Stimulated activated CD4-positive, alpha-beta T cell treated with anti-CD3 and anti-CD28 coated beads, Interleukin-1b, Interleukin-23, amount 100 ng/mL, for 4 hours (primary cell): ENCODE results near the gene B4GALT3.

Source experiments
- DNase-seq, 2 donors: peaks; one replicate each; pipeline ENCODE4 v3.0.0-alpha.2; 2020; ENCODE audit warnings: low read depth in 2 of 2

B4GALT3 gene

GRCh38 chr1:161188381-161188780 lies 11.1 kb upstream of the B4GALT3 start:
- DNase-seq, result no peak

- no peak for DNase-seq
Observed at GRCh38 chr1:161187311-161187710, 10.0 kb upstream of the B4GALT3 start.

GRCh38 chr1:161185732-161186311 lies 8.5 kb upstream of the B4GALT3 start:
- no peak for DNase-seq

GRCh38 chr1:161185282-161185682 lies 8.0 kb upstream of the B4GALT3 start:
- peak; percentile 15 to 43 for DNase-seq

- peak; percentile 36 to 37 for DNase-seq
Observed at GRCh38 chr1:161182214-161182613, 4.9 kb upstream of the B4GALT3 start.

GRCh38 chr1:161180639-161181038 lies 3.3 kb upstream of the B4GALT3 start:
- DNase-seq, result no peak

- no peak for DNase-seq
Observed at GRCh38 chr1:161179698-161180097, 2.4 kb upstream of the B4GALT3 start.

- DNase-seq, result no peak
Observed at GRCh38 chr1:161177936-161178244, 583 bp upstream of the B4GALT3 start.

- DNase-seq, result no peak
Observed at GRCh38 chr1:161176468-161177111, 717 bp downstream of the B4GALT3 start.

- no peak for DNase-seq
Observed at GRCh38 chr1:161175771-161176453, 1.4 kb downstream of the B4GALT3 start.

GRCh38 chr1:161174911-161175310 lies 2.4 kb downstream of the B4GALT3 start:
- no peak for DNase-seq

GRCh38 chr1:161173711-161174110 lies 3.6 kb downstream of the B4GALT3 start:
- DNase-seq, result no peak

GRCh38 chr1:161172776-161173376 lies 4.4 kb downstream of the B4GALT3 start:
- DNase-seq, result no peak

- DNase-seq, result no peak
Observed at GRCh38 chr1:161172349-161172748, 5.0 kb downstream of the B4GALT3 start.

GRCh38 chr1:161171696-161172095 lies 5.6 kb downstream of the B4GALT3 start:
- no peak for DNase-seq

GRCh38 chr1:161171191-161171590 lies 6.1 kb downstream of the B4GALT3 start:
- no peak for DNase-seq

- no peak for DNase-seq
Observed at GRCh38 chr1:161168906-161169305, 8.4 kb downstream of the B4GALT3 start.

- DNase-seq, result no peak
Observed at GRCh38 chr1:161166669-161167548, 10.4 kb downstream of the B4GALT3 start.

- peak; percentile 79 to 83 for DNase-seq
Observed at GRCh38 chr1:161165742-161166668, 11.3 kb downstream of the B4GALT3 start, which contains the start of gene PPOX. TSS of gene PPOX (plus strand) at chr1:161166426. CDS start at chr1:161166848, 422 bp downstream.

GRCh38 chr1:161164901-161165610 lies 12.3 kb downstream of the B4GALT3 start:
- no peak for DNase-seq
